HEK293 (cell line): ENCODE measurements around the gene PHKG2.

ENCODE experiments used
- GLIS2 ChIP-seq: fragments of 450-650 bp; formaldehyde crosslinking; IDR thresholded peaks from 2 replicates; pipeline ENCODE4 v1.5.1; 2016; ENCODE audit warnings: missing biosample characterization, missing genetic modification characterization
- HOXD13 ChIP-seq: sonication (generic); formaldehyde crosslinking; IDR thresholded peaks from 2 replicates; pipeline ENCODE4 v1.8.0; 2022; ENCODE audit warnings: missing genetic modification reagents, borderline replicate concordance
- IKZF3 ChIP-seq: fragments of 450-650 bp; IDR thresholded peaks from 2 replicates; pipeline ENCODE4 v1.5.0; 2018; ENCODE audit warnings: missing biosample characterization, mild to moderate bottlenecking, missing genetic modification characterization, moderate library complexity
- KLF8 ChIP-seq: fragments of 450-650 bp; formaldehyde crosslinking; IDR thresholded peaks from 2 replicates; pipeline ENCODE4 v1.5.1; 2016; ENCODE audit warnings: missing biosample characterization, missing genetic modification characterization
- PRDM4 ChIP-seq: fragments of 450-650 bp; formaldehyde crosslinking; IDR thresholded peaks from 2 replicates; pipeline ENCODE4 v1.5.1; 2017; ENCODE audit warnings: missing biosample characterization, missing genetic modification characterization
- PRDM6 ChIP-seq: fragments of 450-650 bp; formaldehyde crosslinking; IDR thresholded peaks from 2 replicates; pipeline ENCODE4 v1.5.1; 2017; ENCODE audit warnings: missing biosample characterization, missing genetic modification characterization
- ZBTB17 ChIP-seq: fragments of 450-650 bp; formaldehyde crosslinking; IDR thresholded peaks from 2 replicates; pipeline ENCODE4 v1.5.1; 2016; ENCODE audit warnings: missing biosample characterization, missing genetic modification characterization
- ZNF211 ChIP-seq: fragments of 450-650 bp; formaldehyde crosslinking; IDR thresholded peaks from 2 replicates; pipeline ENCODE4 v1.5.1; 2016; ENCODE audit warnings: low read depth, missing biosample characterization, missing genetic modification characterization
- ZNF274 ChIP-seq, 2 experiments: fragments of 200-500 bp in 1 of 2; fragments of 450-650 bp in 1 of 2; sonication (Bioruptor generic) in 1 of 2; formaldehyde crosslinking in 1 of 2; IDR thresholded peaks; 2 replicates each; pipeline versions ENCODE4 v1.5.1 to v1.6.1; 2014 to 2016; ENCODE audit warnings: borderline replicate concordance in 1 of 2, inconsistent platforms in 1 of 2, low read length in 1 of 2, missing biosample characterization in 1 of 2, missing genetic modification characterization in 1 of 2
- ZNF416 ChIP-seq: fragments of 450-650 bp; formaldehyde crosslinking; IDR thresholded peaks from 2 replicates; pipeline ENCODE4 v1.5.1; 2016; ENCODE audit warnings: missing biosample characterization, missing genetic modification characterization
- ZNF521 ChIP-seq: fragments of 450-650 bp; formaldehyde crosslinking; IDR thresholded peaks from 2 replicates; pipeline ENCODE4 v1.5.1; 2017; ENCODE audit warnings: missing biosample characterization, mild to moderate bottlenecking, missing genetic modification characterization
- ZNF544 ChIP-seq: fragments of 450-650 bp; formaldehyde crosslinking; IDR thresholded peaks from 2 replicates; pipeline ENCODE4 v1.5.0; 2017; ENCODE audit warnings: missing biosample characterization, missing genetic modification characterization
- ZNF624 ChIP-seq: fragments of 450-650 bp; formaldehyde crosslinking; IDR thresholded peaks from 2 replicates; pipeline ENCODE4 v1.5.1; 2017; ENCODE audit warnings: missing biosample characterization, missing genetic modification characterization
- ZNF658 ChIP-seq: fragments of 450-650 bp; formaldehyde crosslinking; IDR thresholded peaks from 2 replicates; pipeline ENCODE4; 2016; ENCODE audit warnings: missing biosample characterization, missing genetic modification characterization
- ZXDB ChIP-seq: fragments of 450-650 bp; formaldehyde crosslinking; IDR thresholded peaks from 2 replicates; pipeline ENCODE4 v1.5.1; 2016; ENCODE audit warnings: missing biosample characterization, missing genetic modification characterization
- TF ChIP-seq, protein P1 (sequence below): fragments of 450-650 bp; formaldehyde crosslinking; IDR thresholded peaks from 2 replicates; pipeline ENCODE4 v1.5.0; 2017; ENCODE audit warnings: missing biosample characterization, missing genetic modification characterization, borderline replicate concordance
- TF ChIP-seq, protein P2 (sequence below): fragments of 450-650 bp; formaldehyde crosslinking; IDR thresholded peaks from 2 replicates; pipeline ENCODE4 v1.5.1; 2016; ENCODE audit warnings: missing biosample characterization, missing genetic modification characterization
- TF ChIP-seq, protein P3 (sequence below): fragments of 450-650 bp; formaldehyde crosslinking; IDR thresholded peaks from 2 replicates; pipeline ENCODE4 v1.5.1; 2016; ENCODE audit warnings: missing biosample characterization, missing genetic modification characterization
- TF ChIP-seq, protein P4 (sequence below): fragments of 450-650 bp; formaldehyde crosslinking; IDR thresholded peaks from 2 replicates; pipeline ENCODE4 v1.5.1; 2016; ENCODE audit warnings: missing biosample characterization, missing genetic modification characterization
- TF ChIP-seq, protein P5 (sequence below): fragments of 450-650 bp; formaldehyde crosslinking; IDR thresholded peaks from 2 replicates; pipeline ENCODE4 v1.5.1; 2016; ENCODE audit warnings: missing biosample characterization, missing genetic modification characterization, borderline replicate concordance
- TF ChIP-seq, protein P6 (sequence below): fragments of 450-650 bp; formaldehyde crosslinking; IDR thresholded peaks from 2 replicates; pipeline ENCODE4 v1.5.1; 2016; ENCODE audit warnings: missing biosample characterization, missing genetic modification characterization, borderline replicate concordance

The PHKG2 gene

GRCh38 chr16:30786936-30787612, 38.8 kb downstream of the PHKG2 start, which contains the start of gene ZNF629 (continued):
- TF ChIP-seq, protein P1, sequence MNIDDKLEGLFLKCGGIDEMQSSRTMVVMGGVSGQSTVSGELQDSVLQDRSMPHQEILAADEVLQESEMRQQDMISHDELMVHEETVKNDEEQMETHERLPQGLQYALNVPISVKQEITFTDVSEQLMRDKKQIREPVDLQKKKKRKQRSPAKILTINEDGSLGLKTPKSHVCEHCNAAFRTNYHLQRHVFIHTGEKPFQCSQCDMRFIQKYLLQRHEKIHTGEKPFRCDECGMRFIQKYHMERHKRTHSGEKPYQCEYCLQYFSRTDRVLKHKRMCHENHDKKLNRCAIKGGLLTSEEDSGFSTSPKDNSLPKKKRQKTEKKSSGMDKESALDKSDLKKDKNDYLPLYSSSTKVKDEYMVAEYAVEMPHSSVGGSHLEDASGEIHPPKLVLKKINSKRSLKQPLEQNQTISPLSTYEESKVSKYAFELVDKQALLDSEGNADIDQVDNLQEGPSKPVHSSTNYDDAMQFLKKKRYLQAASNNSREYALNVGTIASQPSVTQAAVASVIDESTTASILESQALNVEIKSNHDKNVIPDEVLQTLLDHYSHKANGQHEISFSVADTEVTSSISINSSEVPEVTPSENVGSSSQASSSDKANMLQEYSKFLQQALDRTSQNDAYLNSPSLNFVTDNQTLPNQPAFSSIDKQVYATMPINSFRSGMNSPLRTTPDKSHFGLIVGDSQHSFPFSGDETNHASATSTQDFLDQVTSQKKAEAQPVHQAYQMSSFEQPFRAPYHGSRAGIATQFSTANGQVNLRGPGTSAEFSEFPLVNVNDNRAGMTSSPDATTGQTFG (tag by site-specific recombination) = no peak
- TF ChIP-seq ZNF624 (tag by site-specific recombination) (no peak), ZNF274 (IDR thresholded peaks at IDR 0.05; ENCODE audit: low read length) (no peak), ZNF274 (tag by site-specific recombination; IDR thresholded peaks at IDR 0.05; ENCODE audit: borderline replicate concordance) (no peak), IKZF3 (tag by site-specific recombination) (peak; percentile 87), ZBTB17 (tag by site-specific recombination) (peak; percentile 90), ZNF211 (tag by site-specific recombination) (no peak), GLIS2 (tag by site-specific recombination) (no peak), ZNF544 (tag by site-specific recombination) (no peak), ZNF416 (tag by site-specific recombination) (no peak), PRDM4 (tag by site-specific recombination) (peak; percentile 69), PRDM6 (tag by site-specific recombination) (no peak), KLF8 (tag by site-specific recombination) (peak; percentile 90), ZNF521 (tag by site-specific recombination) (no peak), HOXD13 (CRISPR knock-in tag) (0 out of 2 replicates have a peak, but pooled peaks have one; percentile 26), ZXDB (tag by site-specific recombination) (peak; percentile 99), ZNF658 (tag by site-specific recombination) (no peak)
- TF ChIP-seq, protein P2, sequence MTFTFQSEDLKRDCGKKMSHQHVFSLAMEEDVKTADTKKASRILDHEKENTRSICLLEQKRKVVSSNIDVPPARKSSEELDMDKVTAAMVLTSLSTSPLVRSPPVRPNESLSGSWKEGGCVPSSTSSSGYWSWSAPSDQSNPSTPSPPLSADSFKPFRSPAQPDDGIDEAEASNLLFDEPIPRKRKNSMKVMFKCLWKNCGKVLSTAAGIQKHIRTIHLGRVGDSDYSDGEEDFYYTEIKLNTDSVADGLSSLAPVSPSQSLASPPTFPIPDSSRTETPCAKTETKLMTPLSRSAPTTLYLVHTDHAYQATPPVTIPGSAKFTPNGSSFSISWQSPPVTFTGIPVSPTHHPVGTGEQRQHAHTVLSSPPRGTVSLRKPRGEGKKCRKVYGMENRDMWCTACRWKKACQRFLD (tag by site-specific recombination) = no peak
- TF ChIP-seq, protein P3, sequence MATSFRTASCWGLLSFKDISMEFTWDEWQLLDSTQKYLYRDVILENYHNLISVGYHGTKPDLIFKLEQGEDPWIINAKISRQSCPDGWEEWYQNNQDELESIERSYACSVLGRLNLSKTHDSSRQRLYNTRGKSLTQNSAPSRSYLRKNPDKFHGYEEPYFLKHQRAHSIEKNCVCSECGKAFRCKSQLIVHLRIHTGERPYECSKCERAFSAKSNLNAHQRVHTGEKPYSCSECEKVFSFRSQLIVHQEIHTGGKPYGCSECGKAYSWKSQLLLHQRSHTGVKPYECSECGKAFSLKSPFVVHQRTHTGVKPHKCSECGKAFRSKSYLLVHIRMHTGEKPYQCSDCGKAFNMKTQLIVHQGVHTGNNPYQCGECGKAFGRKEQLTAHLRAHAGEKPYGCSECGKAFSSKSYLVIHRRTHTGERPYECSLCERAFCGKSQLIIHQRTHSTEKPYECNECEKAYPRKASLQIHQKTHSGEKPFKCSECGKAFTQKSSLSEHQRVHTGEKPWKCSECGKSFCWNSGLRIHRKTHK (tag by site-specific recombination) = no peak
- TF ChIP-seq, protein P4, sequence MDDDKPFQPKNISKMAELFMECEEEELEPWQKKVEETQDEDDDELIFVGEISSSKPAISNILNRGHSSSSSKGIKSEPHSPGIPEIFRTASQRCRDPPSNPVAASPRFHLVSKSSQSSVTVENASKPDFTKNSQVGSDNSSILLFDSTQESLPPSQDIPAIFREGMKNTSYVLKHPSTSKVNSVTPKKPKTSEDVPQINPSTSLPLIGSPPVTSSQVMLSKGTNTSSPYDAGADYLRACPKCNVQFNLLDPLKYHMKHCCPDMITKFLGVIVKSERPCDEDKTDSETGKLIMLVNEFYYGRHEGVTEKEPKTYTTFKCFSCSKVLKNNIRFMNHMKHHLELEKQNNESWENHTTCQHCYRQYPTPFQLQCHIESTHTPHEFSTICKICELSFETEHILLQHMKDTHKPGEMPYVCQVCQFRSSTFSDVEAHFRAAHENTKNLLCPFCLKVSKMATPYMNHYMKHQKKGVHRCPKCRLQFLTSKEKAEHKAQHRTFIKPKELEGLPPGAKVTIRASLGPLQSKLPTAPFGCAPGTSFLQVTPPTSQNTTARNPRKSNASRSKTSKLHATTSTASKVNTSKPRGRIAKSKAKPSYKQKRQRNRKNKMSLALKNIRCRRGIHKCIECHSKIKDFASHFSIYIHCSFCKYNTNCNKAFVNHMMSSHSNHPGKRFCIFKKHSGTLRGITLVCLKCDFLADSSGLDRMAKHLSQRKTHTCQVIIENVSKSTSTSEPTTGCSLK (tag by site-specific recombination) = no peak
- TF ChIP-seq, protein P5, sequence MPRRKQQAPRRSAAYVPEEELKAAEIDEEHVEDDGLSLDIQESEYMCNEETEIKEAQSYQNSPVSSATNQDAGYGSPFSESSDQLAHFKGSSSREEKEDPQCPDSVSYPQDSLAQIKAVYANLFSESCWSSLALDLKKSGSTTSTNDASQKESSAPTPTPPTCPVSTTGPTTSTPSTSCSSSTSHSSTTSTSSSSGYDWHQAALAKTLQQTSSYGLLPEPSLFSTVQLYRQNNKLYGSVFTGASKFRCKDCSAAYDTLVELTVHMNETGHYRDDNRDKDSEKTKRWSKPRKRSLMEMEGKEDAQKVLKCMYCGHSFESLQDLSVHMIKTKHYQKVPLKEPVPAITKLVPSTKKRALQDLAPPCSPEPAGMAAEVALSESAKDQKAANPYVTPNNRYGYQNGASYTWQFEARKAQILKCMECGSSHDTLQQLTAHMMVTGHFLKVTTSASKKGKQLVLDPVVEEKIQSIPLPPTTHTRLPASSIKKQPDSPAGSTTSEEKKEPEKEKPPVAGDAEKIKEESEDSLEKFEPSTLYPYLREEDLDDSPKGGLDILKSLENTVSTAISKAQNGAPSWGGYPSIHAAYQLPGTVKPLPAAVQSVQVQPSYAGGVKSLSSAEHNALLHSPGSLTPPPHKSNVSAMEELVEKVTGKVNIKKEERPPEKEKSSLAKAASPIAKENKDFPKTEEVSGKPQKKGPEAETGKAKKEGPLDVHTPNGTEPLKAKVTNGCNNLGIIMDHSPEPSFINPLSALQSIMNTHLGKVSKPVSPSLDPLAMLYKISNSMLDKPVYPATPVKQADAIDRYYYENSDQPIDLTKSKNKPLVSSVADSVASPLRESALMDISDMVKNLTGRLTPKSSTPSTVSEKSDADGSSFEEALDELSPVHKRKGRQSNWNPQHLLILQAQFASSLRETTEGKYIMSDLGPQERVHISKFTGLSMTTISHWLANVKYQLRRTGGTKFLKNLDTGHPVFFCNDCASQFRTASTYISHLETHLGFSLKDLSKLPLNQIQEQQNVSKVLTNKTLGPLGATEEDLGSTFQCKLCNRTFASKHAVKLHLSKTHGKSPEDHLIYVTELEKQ (tag by site-specific recombination) = no peak
- TF ChIP-seq, protein P6, sequence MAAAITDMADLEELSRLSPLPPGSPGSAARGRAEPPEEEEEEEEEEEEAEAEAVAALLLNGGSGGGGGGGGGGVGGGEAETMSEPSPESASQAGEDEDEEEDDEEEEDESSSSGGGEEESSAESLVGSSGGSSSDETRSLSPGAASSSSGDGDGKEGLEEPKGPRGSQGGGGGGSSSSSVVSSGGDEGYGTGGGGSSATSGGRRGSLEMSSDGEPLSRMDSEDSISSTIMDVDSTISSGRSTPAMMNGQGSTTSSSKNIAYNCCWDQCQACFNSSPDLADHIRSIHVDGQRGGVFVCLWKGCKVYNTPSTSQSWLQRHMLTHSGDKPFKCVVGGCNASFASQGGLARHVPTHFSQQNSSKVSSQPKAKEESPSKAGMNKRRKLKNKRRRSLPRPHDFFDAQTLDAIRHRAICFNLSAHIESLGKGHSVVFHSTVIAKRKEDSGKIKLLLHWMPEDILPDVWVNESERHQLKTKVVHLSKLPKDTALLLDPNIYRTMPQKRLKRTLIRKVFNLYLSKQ = no peak
